Glutamatergic neuron (in vitro differentiated cells): ENCODE data around the gene NF1. TPM values are rescaled to one million over a fixed set of nuclear protein-coding genes. Genes with fewer than 3 reads are reported as not detected.
"Not testable (repeated sequence)": the region's sequence is repeated elsewhere in the genome, so short reads cannot be mapped to it uniquely, and the experiment has no call there.

Experiments used
- DNase-seq: peaks from one replicate; pipeline ENCODE4 v3.0.0; 2022
- H3K27ac Mint-ChIP-seq: one replicate; pipeline ENCODE4 v1.8.0; 2020; ENCODE audit warnings: mild to moderate bottlenecking, mixed read lengths, inconsistent platforms; ENCODE audit not compliant: unreplicated experiment
- H3K27me3 Mint-ChIP-seq: one replicate; pipeline ENCODE4 v1.8.0; 2020; ENCODE audit warnings: mild to moderate bottlenecking, moderate library complexity, mixed read lengths, inconsistent platforms; ENCODE audit not compliant: unreplicated experiment
- H3K36me3 Mint-ChIP-seq: one replicate; pipeline ENCODE4 v1.8.0; 2020; ENCODE audit warnings: mild to moderate bottlenecking, mixed read lengths, inconsistent platforms; ENCODE audit not compliant: unreplicated experiment
- H3K4me1 Mint-ChIP-seq: one replicate; pipeline ENCODE4 v1.8.0; 2020; ENCODE audit warnings: mild to moderate bottlenecking, low read depth, mixed read lengths, inconsistent platforms; ENCODE audit not compliant: unreplicated experiment
- H3K4me3 Mint-ChIP-seq: one replicate; pipeline ENCODE4 v1.8.0; 2020; ENCODE audit warnings: mild to moderate bottlenecking, mixed read lengths, inconsistent platforms; ENCODE audit not compliant: unreplicated experiment
- H3K9me3 Mint-ChIP-seq: one replicate; pipeline ENCODE4 v1.8.0; 2020; ENCODE audit warnings: mild to moderate bottlenecking, moderate library complexity, mixed read lengths, inconsistent platforms; ENCODE audit not compliant: unreplicated experiment
- CTCF ChIP-seq: fragments of 200-600 bp; sonication (generic); IDR thresholded peaks from one replicate; pipeline ENCODE4 v1.5.0; 2021; ENCODE audit not compliant: partially characterized antibody, unreplicated experiment
- total RNA-seq: library from RNA; stranded (reverse); fragmentation: NEBNext Ultra II Directional; extraction: Animal tissue kit (Norgen Biotek cat#: 25700); gene quantifications from one replicate; pipeline ENCODE4 v1.2.1, GENCODE V29; 2021; ENCODE audit not compliant: unreplicated experiment

The NF1 gene
- total RNA-seq, 1 donor from 2014 or later: 87.6 TPM

GRCh38 chr17:31112001-31112661, 17.4 kb downstream of the NF1 start:
- H3K4me1 Mint-ChIP-seq: peaks cover 28% of the 10 kb centered on the region
- no peak for TF ChIP-seq CTCF
- H3K4me3 Mint-ChIP-seq: peak overlapping the region; percentile 73
- no peak for DNase-seq
- H3K36me3 Mint-ChIP-seq: no peaks in the 10 kb centered on the region
- H3K27me3 Mint-ChIP-seq: peaks cover 6% of the 10 kb centered on the region
- H3K9me3 Mint-ChIP-seq: peaks cover 5% of the 10 kb centered on the region
- H3K27ac Mint-ChIP-seq: no peak overlapping the region

- H3K9me3 Mint-ChIP-seq, H3K36me3 Mint-ChIP-seq, H3K4me3 Mint-ChIP-seq, H3K27ac Mint-ChIP-seq, DNase-seq, H3K27me3 Mint-ChIP-seq: not testable (repeated sequence)
- H3K4me1 Mint-ChIP-seq: peaks cover 28% of the 10 kb centered on the region
These were observed 18.6 kb downstream of the NF1 start for GRCh38 chr17:31113368-31113767.

- Mint-ChIP-seq H3K4me1 (peaks cover 28% of the 10 kb centered on the region), H3K4me3 (no peak overlapping the region), H3K27me3 (peaks cover 4% of the 10 kb centered on the region), H3K9me3 (peaks cover 5% of the 10 kb centered on the region), H3K36me3 (no peaks in the 10 kb centered on the region), H3K27ac (no peak overlapping the region)
- TF ChIP-seq CTCF: no peak
- DNase-seq: no peak
These were observed 19.2 kb downstream of the NF1 start for GRCh38 chr17:31113939-31114338.

GRCh38 chr17:31114956-31115555, 20.3 kb downstream of the NF1 start:
- H3K36me3 Mint-ChIP-seq: no peaks in the 10 kb centered on the region
- H3K27ac Mint-ChIP-seq: peak overlapping the region; percentile 4
- peaks cover 4% of the 10 kb centered on the region for H3K27me3 Mint-ChIP-seq
- no peak for DNase-seq
- H3K4me1 Mint-ChIP-seq: peaks cover 21% of the 10 kb centered on the region
- H3K9me3 Mint-ChIP-seq: peaks cover 7% of the 10 kb centered on the region
- no peak overlapping the region for H3K4me3 Mint-ChIP-seq
- no peak for TF ChIP-seq CTCF

GRCh38 chr17:31116167-31116566, 21.4 kb downstream of the NF1 start:
- Mint-ChIP-seq H3K9me3 (peaks cover 2% of the 10 kb centered on the region), H3K27ac (no peak overlapping the region), H3K27me3 (no peaks in the 10 kb centered on the region), H3K4me1 (peaks cover 11% of the 10 kb centered on the region), H3K4me3 (no peak overlapping the region), H3K36me3 (no peaks in the 10 kb centered on the region)
- DNase-seq: no peak
- TF ChIP-seq CTCF: no peak
